Activated T-helper 1 cell treated with anti-CD3 and anti-CD28 coated beads, Interleukin-2, amount 50 U/mL, for 16 hours (primary cell): ENCODE results near the gene GRK2.

ENCODE experiments used
- DNase-seq, 2 donors: peaks; one replicate each; pipeline ENCODE4 v3.0.0-alpha.2; 2020; ENCODE audit warnings: low read depth in 1 of 2, low spot score in 1 of 2

GRK2 gene

DNA sequence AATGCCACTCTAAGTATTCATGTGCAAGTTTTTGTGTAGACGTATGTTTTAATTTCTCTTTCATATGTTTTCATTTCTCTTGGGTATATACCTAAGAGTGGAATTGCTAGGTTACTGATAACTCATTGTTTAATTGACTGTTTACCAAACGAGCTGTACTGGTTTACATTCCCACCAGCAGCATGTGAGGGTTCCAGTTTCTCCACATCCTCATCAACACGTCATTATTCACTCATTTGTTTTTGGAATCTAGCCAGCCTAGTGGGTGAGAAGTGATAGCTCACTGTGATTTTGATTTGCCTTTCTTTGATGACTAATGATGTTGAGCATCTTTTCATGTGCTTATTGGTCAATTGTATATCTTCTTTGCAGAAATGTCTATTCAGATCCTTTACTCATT is 26.8 kb downstream of the GRK2 start:
- no peak for DNase-seq

- DNase-seq = no peak
Observed at GRCh38 chr11:67295846-67296245, 29.6 kb downstream of the GRK2 start.

DNA sequence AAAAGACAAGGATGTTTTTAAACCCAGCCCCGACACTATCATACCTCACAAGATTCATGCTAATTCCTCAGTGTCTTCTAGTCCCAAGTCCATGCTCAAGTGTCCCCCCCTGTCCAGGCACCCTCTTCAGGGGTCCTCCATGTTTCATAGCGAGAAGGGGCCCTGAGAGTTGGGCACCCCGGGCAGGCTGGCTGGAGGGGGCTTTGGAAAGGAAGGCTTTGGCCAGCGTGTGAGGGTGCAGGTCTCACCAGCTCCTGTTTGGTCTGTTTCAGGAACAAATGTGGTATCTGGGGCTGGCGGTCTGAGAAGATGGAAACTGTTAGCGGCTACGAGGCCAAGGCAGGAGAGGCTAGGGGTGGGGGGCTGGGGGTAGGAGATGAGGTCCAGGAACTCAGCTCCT is 32.5 kb downstream of the GRK2 start:
- no peak for DNase-seq

- no peak for DNase-seq
Observed at GRCh38 chr11:67299471-67300191, 33.4 kb downstream of the GRK2 start.

- no peak for DNase-seq
Observed at GRCh38 chr11:67300256-67300755, 34.0 kb downstream of the GRK2 start.

GRCh38 chr11:67300756-67301312 is 34.6 kb downstream of the GRK2 start:
- DNase-seq = no peak

DNA sequence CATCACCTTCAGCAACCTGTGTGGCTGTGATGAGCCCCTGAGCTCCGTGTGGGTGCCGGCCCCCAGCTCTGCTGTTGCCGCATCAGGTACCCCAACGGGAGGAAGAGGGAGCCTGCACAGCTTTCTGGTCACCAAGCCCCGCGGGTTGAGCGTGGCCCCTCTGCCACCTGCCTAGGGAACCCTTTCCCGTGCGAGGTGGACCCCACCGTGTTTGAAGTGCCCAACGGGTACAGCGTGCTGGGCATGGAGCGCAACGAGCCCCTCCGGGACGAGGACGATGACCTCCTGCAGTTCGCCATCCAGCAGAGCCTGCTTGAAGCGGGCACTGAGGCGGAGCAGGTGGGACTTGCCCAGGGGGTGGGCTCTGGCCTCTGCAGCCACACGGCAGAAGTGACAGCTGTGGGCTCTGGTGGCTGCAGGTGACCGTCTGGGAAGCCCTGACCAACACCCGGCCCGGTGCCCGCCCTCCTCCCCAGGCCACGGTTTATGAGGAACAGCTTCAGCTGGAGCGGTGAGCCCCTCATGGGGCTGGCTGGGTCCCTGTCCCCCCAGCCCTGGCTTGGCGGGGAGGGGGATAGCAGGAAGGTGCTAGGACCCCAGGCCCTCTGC is 35.1 kb downstream of the GRK2 start:
- no peak for DNase-seq

DNA sequence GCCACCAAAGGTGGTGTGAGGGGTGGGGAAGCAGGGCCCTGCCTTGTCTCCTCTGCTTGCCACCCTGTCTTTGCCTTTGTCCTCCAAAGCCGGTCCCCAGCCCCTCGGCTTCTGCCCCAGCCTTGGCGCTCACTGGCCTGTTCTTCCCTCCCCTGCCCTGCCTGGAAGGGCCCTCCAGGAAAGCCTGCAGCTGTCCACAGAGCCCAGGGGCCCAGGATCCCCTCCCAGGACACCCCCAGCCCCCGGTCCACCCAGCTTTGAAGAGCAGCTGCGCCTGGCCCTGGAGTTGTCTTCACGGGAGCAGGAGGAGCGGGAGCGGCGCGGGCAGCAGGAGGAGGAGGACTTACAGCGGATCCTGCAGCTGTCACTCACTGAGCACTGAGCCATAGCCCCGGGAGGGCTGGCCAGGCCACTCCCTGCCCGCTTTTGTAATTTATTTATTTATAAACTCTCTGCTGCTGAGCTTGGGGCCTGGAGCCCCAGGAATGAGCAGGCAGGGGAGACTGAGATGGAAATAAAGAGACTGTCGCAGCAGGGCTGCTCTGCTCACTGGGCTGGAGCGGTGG is 35.8 kb downstream of the GRK2 start:
- no peak for DNase-seq

DNA sequence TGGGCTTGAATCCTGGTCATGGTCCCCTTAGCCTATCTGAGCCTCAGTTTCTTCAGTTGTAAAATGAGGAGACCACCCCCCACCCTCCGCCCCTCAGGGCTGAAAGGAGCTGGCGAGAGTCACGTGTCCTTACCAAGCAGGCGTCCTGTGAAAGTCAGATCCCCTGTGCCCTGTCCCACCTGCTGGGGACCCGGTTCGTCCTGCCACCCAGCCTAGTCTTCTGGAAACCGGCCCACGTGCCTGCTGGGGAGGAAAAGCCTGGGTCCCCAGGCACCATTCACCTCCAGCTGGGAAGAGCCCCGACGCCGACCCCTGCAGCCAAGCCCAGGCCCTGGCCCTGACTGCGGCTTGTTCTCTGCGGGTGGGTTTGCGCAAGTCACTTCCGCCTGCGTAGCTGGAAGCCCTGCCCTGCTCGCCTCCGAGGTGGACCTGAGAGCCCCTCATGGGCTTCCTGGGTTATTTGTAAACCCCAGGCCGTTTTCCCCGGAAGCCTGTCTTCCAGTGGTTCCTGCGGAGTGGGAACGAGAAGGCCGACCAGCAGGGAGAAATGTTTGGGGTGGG is 36.4 kb downstream of the GRK2 start:
- no peak for DNase-seq

DNA sequence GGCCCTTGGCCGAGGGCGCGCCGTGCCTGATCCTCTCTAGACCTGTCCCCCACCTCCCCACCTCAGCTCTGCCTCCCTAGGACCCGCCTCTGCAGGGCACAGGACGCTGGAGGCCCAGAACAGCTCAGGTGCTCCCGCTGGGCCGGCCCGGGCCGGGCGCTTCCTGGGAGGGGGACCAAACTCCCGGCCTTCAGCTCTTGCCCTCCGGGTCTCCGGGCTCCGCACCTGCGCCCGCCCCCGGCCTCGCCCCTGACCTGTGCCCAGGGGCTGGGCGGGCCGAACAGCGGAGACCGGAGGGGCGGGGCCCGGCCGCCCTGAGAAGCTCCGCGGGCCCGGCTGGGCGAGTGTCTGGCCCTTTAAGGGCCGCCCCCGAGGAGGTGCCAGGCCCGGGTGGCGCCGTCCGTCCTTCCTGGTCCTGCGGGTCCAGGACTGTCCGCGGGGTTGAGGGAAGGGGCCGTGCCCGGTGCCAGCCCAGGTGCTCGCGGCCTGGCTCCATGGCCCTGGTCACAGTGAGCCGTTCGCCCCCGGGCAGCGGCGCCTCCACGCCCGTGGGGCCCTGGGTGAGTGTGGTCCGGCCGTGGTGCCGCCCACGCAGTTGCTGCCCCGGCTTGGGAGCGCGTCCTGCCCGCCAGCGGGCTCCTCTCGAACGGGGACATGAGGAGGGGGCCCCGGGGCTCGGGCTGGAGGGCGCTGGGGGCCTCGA is 37.0 kb downstream of the GRK2 start, which contains the start of gene SSH3:
TSS of gene SSH3 (plus strand) at position 399 of the 703 bp plus-strand sequence. CDS start at position 495, 96 bp downstream.
- no peak for DNase-seq

DNA sequence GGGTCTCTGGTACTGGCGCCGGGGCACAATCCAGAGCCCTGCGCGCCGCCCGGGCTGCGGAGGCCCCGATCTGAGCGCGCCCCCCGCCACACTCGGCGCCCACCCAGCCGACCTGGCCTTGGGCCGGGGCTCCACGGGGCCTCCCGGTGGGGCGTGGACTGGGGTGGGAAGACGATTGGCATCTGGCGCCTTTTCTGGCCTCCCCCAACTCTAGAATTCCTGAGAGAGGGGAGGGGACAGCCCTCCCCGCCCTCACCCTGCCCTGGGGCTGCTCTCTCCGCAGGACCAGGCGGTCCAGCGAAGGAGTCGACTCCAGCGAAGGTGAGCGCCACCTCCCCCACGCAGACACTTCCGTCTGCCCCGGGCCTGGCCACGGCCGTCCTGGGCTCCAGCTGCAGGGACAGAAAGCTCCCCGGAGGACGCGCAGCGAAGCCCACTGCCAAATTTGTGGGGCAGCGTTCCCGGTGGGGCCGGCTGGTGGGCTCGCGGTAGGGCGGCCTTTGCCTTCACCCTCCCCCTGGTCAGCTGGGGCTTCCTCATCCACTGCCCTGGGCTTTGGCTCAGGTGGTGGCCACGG is 37.6 kb downstream of the GRK2 start:
- no peak for DNase-seq

DNA sequence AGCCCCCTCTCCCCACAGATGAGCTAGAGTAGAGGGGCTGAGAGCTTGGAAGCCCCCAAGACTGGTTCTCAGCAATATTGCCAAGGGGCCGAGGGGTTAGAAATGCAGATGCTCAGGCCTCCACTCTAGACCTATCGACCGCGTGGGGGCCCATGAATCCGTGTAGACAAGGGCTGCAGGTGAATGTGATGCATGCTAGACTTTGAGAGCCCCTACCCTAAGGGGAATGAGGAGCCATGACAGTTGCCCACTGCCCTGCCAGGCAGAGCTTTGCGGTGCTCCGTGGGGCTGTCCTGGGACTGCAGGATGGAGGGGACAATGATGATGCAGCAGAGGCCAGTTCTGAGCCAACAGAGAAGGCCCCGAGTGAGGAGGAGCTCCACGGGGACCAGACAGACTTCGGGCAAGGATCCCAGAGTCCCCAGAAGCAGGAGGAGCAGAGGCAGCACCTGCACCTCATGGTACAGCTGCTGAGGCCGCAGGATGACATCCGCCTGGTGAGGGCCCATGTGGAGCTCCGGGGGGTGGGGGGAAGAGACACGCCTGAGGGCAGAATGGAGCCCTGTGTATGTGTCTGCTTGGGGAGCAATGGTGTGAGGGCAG is 38.3 kb downstream of the GRK2 start:
- no peak for DNase-seq

- no peak for DNase-seq
Observed at GRCh38 chr11:67306769-67307544, 40.7 kb downstream of the GRK2 start.

GRCh38 chr11:67307545-67308001 is 41.3 kb downstream of the GRK2 start:
- no peak for DNase-seq

DNA sequence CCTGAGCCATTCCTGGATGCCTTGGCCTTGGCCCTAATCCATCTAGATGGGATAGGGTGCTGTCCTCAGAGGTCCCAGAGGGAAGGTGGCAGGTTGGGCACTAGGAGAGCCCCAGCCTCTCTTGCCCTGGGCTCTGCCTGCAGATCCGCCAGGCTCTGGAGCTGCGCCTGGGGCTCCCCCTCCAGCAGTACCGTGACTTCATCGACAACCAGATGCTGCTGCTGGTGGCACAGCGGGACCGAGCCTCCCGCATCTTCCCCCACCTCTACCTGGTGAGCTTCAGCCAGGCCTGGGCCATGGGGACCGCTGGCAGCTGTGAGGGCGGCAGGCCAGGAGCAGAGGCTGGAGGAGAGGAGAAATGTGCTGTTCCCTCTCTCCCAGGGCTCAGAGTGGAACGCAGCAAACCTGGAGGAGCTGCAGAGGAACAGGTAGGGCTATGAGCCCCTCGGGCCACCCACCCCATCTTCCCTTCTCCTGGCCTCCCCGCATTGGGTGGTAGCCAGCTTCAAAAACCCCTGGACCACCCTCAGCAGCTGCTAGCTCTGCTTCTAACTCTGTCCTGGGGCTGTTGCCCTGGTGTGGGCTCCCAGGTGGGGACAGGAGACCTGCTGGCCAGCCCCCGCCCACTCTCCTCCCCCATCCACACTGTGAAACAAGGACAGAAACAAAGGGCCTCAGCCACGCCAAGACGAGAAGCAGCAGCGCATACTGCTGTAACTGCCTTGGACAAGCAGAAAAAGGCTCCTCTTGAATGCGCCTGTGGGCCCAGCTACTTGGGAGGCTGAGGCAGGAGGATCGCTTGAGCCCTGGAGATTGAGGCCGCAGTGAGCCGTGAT is 42.0 kb downstream of the GRK2 start:
- DNase-seq = no peak

DNA sequence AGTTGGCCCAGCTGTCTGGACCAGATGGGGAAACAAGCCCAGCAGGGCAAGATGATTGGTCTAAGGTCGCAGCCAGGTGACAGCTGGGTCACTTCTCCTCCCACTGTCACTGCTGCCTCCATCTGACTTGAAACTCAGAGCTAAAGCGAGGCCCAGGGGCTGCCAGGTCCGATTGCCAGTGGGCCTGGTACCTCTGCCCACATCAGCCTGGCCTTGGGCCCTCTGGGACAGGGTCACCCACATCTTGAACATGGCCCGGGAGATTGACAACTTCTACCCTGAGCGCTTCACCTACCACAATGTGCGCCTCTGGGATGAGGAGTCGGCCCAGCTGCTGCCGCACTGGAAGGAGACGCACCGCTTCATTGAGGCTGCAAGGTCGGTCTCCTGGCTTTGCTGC is 42.9 kb downstream of the GRK2 start:
- no peak for DNase-seq

DNA sequence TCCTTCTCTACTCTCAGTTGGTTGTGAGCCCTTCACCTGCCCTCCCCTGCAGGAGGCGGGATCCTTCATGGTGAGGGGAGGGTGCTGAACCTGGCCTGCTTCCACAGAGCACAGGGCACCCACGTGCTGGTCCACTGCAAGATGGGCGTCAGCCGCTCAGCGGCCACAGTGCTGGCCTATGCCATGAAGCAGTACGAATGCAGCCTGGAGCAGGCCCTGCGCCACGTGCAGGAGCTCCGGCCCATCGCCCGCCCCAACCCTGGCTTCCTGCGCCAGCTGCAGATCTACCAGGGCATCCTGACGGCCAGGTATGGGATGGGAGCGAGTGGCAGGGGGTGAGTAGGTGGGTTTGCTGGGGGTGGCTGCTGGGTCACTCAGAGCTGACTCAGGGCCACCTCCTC is 43.4 kb downstream of the GRK2 start:
- no peak for DNase-seq

DNA sequence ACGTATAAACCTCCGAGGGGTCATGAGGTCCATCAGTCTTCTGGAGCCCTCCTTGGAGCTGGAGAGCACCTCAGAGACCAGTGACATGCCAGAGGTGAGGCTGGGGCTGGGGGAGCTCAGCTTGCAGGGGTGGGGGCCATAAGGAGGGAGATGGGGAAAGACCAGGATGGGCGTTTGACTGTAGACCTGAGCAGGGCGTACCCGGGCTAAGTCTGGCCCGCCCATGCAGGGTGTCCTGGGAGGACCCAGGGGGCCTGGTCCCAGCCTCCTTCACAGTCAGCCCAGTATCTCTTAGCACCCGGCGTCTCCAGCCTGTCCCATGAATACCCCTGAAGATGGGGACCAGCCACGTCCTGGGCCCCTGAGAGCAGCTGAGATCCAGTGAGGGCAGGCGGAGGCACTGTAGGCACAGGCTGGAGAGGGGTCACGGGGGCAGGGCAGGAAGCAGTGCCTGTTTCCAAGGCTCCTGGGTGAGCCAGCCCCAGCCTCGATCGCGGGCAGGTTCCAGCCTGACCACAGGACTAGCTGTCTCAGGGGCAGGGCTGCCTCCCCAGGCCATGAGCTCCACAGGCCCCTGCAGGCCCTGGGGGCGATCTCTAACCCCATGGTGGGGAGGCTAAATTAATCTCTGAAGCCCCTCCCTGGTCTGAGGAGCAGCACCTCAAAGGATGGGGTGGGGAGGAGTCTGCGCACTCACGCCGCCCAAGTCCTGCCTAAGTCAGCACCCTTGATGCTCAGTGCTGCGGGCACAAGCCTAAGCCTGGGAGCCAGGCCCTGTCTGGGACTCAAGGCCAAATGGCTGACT is 44.2 kb downstream of the GRK2 start:
- no peak for DNase-seq
